ENCODE data around the gene ZNF700.

- TF ChIP-seq CTCF (conservative IDR thresholded peaks at IDR 0.05 in 1 of 2, IDR thresholded peaks at IDR 0.05 in 1 of 2; ENCODE audit: extremely low read depth in 1 of 2, insufficient read depth in 1 of 2, low read depth in 1 of 2, low read length in 2 of 2) (no peak), EZH2 (IDR thresholded peaks at IDR 0.05; ENCODE audit: borderline replicate concordance, low read length) (no peak)
Observed at GRCh38 chr19:11890634-11891033, 34.3 kb upstream of the ZNF700 start.
